Activated gamma-delta T cell (primary cell): ENCODE data around the gene HADHA.
"Not testable (repeated sequence)": the region's sequence is repeated elsewhere in the genome, so short reads cannot be mapped to it uniquely, and the experiment has no call there.

Experiments used
- DNase-seq: peaks from one replicate; lab custom pipeline; 2025; lab: John Stamatoyannopoulos, UW

HADHA gene

GRCh38 chr2:26174691-26175465, 69.6 kb downstream of the HADHA start:
- DNase-seq, result no peak

- no peak for DNase-seq
These were observed 70.5 kb downstream of the HADHA start for GRCh38 chr2:26173776-26174482.

DNA sequence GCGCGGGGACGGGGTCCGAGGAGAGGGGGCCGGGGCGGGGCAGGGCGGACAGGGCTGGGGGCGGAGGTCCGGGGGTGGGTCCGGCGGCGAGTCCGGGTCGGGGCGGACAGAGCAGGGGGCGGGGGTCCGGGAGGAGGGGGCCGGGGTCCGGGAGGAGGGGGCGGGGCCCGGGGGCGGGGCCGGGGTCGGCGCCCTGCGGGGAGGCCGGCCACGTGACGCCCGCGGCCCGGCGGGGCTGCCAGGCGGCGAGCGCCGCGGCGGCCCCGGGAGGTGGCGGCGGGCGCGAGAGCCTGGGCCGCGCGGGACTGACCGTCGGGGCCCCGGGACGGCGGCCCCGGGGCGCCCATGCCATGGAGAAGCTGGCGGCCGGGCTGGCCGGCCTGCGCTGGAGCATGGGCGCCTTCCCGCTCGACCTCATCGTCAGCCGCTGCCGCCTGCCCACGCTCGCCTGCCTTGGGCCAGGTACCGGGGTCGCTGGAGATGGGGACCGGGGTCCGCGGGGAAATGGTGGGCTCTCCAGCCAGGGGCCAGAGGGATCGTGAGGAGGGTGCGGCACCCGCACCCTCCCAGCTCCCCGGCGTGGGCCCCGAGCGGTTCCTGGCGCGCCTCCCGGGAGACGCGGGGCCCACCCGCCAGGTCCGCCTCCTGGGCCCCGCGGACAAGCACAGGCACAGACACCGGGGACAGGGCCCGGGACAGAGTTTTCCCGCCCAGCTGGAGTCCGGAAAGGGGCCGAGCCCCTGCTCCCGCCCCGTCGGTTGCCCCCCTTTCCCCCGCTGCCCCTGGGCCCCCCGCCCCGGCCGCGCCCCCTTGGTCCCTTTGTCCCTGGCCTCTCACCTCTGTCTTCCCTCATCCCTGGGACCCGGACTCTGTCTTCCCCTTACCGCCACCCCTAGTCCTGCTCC, 71.3 kb downstream of the HADHA start, which contains the start of gene GAREM2:
TSS of gene GAREM2 (plus strand) at position 218 of the 905 bp plus-strand sequence. CDS start at position 351, 133 bp downstream.
- no peak for DNase-seq

DNA sequence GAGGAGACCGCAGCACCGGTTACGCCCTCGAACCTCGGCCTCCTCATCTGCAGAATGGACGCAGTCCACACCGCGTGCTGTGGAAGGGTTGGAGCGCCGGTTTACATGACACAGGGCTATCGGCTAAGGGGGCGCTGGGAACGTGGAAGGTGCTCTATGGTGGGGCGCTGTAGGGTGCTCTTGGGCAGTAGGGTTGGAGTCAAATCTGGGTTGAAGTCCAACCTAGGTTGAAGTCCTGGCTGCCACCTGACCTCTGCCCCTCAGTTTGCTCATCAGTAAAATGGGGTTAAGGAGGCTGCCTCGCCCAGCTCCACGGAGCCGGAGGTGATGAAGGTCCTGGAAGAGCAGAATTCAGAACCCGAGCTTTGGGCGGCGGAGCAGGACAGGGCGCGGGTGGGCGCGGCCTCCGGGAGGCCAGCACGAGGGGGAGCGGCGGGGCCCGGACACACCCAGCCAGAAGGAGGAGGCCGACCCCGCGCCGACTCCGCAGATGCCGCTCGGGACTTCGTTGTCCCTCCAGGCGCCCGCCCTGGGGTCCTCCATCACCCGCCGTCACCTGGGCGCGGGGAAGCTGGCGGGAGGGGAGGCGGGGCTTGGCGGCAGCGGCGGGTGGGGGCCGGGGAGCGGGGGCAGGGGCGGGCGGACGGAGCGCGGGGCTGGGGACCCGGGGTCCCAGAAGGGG, 72.1 kb downstream of the HADHA start:
- no peak for DNase-seq

- no peak for DNase-seq
These were observed 73.6 kb downstream of the HADHA start for GRCh38 chr2:26170795-26171194.

DNA sequence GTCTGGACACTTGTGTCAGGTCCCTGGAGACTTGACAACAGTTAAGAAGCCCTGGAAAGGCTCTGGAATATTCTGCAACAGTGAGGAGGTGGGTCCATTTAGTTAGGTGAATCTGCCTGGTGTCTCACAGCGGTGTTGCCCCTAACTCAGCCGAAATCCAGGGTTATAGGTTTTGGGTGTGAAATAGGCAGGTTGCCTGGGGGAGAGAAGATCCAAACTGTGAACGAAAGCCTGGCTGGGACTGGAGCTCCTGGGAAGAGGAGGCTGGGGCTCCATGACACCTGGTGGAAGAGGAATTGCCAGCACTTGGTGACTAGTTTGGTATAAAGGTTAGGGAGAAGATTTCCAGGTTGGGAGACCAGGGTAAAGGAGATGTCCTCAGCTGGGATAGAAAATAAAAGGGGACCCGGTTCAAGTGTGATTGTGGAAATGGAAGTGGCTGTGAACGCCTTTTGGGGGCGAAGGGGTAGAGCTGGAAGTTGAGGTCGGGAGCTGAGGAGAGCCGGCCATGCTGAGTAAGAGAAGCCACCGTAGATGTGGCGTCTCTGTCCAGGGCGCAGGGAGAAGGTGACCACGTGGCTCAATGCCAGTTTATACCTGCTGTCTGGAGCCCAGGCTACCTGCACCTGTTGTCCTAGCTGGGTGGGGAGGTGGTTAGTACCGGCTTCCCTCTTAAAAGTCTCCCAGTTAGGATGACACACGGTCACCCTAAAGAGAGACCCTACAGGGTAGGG, 74.6 kb downstream of the HADHA start:
- DNase-seq, result no peak

GRCh38 chr2:26169226-26169625, 75.2 kb downstream of the HADHA start:
- DNase-seq, result no peak

DNA sequence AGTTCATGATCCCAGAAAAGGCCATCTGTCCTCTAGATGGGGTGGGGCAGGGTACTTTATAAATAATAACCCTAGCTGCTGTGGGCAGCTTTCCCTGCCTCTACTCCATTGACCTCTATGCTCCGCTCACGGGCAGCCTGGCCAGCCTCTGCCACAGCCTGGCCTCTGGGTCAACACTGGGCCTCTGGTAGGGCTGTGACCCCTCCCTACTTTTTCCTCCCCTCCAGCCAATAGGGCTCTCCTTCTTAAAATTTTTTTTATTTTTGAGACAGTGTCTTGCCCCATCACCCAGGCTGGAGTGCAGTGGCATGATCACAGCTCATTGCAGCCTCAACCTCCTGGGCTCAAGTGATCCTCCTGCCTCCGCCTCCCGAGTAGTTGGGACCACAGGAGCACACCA, 75.6 kb downstream of the HADHA start:
- DNase-seq, result no peak

DNA sequence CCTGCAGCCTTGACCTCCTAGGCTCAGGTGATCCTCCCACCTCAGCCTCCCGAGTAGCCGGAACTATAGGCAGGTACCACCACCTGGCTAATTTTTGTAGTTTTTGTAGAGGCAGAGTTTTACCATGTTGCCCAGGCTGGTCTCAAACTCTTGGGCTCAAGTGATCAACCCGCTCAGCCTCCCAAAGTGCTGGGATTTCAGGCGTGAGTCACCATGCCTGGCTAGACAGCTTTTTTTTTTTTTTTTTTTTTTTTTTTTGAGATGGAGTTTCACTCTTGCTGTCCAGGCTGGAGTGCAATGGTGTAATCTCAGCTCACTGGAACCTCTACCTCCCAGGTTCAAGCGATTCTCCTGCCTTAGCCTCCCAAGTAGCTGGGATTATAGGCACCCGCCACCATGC, 77.9 kb downstream of the HADHA start:
- DNase-seq, result not testable (repeated sequence)

DNA sequence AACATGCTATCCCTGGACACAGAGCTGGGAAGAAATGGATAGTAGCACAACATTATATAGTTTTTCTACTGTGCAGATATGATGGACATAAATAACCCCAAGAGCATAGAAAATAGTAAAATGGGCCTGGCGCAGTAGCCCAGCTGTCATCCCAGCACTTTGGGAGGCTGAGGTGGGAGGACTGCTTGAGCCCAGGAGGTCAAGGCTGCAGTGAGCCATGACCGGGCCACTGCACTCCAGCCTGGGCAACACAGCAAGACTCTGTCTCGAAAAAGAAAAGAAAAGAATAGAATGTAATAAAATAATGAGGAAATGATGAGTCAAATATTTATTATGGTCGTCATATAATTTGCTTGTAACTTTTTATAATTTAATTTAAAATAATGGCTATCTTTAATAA, 79.0 kb downstream of the HADHA start:
- no peak for DNase-seq

DNA sequence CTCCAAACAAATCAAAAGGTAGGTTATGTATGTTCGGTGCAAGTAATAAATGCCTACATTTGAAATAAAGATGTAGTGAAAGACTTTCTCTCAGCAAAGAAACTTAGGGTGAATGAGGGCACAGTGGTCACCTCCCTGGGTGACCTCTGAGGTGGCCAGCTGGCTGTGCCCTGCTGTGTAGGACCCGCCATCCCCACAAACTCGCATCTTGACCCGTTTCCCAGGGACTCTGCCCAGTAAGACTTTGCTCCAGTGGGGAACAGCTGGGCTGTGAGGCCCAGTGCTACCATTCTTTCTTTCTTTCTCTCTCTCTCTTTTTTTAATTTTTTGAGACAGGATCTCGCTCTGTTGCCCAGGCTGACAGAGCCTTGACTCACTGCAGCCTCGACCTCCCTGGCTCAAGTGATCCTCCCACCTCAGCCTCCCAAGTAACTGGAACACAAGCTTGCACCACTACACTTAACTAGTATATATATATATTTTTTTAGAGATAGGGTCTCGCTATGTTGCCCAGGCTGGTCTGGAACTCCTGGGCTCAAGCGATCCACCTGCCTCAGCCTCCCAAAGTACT, 79.7 kb downstream of the HADHA start:
- no peak for DNase-seq

- DNase-seq, result no peak
These were observed 80.2 kb downstream of the HADHA start for GRCh38 chr2:26164231-26164630.

GRCh38 chr2:26162963-26163362, 81.5 kb downstream of the HADHA start:
- DNase-seq, result no peak

GRCh38 chr2:26161926-26162325, 82.5 kb downstream of the HADHA start:
- no peak for DNase-seq

- no peak for DNase-seq
These were observed 86.9 kb downstream of the HADHA start for GRCh38 chr2:26157580-26157979.

- no peak for DNase-seq
These were observed 94.2 kb downstream of the HADHA start for GRCh38 chr2:26150243-26150642.

GRCh38 chr2:26148501-26148900, 95.9 kb downstream of the HADHA start:
- DNase-seq, result no peak

DNA sequence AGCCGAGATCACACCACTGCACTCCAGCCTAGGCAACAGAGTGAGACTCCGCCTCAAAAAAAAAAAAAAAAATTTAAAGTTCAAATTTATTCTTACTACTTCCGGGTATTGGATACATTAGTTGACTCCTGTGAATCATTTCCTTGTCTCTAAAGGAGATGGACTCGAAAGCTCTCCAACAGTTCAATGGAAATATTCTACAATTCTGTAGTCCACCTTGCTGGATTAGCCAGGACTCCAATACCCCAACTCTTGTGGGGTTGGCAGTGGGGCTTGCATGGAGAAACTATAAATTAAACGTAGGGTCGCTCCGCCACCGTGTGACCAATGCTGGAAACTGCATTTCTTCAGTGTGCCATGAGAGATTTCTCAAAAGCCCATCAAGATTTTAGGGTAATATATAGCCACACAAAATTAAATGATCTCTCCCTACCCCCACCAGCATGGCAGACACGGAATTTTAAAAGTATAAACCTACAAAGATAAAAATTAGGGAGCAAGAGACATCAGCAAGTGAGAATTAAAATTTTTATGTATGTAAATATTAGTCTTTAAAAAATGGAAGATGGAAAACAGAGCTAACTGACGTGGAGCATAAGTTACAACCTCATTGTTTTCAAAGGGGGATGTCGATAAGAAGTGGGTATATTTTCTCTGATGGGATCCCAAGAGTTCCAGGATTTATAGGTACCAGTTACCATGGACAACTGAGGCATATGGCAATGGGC, 99.3 kb downstream of the HADHA start:
- DNase-seq, result no peak

DNA sequence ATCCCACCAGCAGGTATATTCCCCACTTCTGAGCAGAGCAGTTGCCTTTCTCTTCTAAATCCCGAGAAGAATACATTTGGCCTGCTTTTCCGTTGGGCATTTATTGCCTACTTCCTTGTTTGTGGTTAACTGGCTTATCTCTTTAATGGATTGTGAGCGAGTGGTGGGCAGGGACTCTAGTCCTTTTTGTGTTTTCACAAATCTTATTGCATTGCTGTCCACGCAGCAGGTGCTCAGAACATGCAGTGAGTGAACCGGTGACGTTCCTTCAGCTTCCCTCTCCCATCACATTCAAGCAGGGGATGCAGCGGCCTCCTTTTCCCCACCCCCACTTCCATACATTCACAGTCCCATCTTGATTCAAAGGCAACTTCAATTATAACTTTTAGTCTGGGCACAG, 100.4 kb downstream of the HADHA start:
- DNase-seq, result no peak
